HL-60 (cell line): ENCODE results near the gene LCOR.

Experiments used
- CTCF ChIP-seq: IDR thresholded peaks from one replicate; pipeline ENCODE4 v1.5.1; 2011; ENCODE audit warnings: low read length, control low read depth, inconsistent platforms; ENCODE audit not compliant: insufficient read depth
- POLR2AphosphoS5 ChIP-seq: IDR thresholded peaks from 2 replicates; pipeline ENCODE4 v1.6.1; 2012; ENCODE audit warnings: low read depth
- TF ChIP-seq, protein P1 (sequence below): IDR thresholded peaks from 2 replicates; pipeline ENCODE4 v1.6.1; 2012; ENCODE audit warnings: low read depth; ENCODE audit not compliant: insufficient replicate concordance

DNA sequence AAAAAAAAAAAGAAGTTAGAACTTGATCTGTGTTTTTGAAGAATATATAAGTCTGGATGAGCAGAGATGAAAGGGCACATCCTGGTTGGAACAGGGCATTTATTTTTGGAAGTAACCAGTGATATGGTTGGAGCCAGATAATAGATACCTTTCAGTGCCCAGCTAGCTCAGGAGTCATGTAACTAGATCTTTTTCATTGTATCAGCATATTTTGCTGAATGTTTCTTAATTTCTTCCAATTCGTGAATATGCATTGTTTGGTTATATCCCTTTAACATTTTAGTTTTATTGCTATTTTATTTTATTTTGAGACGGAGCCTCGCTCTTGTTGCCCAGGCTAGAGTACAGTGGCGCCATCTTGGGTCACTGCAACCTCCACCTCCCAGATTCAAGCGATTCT lies 81.8 kb downstream of the LCOR start:
- TF ChIP-seq CTCF (no peak), POLR2AphosphoS5 (no peak)
- TF ChIP-seq, protein P1, sequence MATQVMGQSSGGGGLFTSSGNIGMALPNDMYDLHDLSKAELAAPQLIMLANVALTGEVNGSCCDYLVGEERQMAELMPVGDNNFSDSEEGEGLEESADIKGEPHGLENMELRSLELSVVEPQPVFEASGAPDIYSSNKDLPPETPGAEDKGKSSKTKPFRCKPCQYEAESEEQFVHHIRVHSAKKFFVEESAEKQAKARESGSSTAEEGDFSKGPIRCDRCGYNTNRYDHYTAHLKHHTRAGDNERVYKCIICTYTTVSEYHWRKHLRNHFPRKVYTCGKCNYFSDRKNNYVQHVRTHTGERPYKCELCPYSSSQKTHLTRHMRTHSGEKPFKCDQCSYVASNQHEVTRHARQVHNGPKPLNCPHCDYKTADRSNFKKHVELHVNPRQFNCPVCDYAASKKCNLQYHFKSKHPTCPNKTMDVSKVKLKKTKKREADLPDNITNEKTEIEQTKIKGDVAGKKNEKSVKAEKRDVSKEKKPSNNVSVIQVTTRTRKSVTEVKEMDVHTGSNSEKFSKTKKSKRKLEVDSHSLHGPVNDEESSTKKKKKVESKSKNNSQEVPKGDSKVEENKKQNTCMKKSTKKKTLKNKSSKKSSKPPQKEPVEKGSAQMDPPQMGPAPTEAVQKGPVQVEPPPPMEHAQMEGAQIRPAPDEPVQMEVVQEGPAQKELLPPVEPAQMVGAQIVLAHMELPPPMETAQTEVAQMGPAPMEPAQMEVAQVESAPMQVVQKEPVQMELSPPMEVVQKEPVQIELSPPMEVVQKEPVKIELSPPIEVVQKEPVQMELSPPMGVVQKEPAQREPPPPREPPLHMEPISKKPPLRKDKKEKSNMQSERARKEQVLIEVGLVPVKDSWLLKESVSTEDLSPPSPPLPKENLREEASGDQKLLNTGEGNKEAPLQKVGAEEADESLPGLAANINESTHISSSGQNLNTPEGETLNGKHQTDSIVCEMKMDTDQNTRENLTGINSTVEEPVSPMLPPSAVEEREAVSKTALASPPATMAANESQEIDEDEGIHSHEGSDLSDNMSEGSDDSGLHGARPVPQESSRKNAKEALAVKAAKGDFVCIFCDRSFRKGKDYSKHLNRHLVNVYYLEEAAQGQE = no peak
